IPS-18c (cell line): Measurements from ENCODE around the gene C1D.
"Not testable (repeated sequence)": the region's sequence is repeated elsewhere in the genome, so short reads cannot be mapped to it uniquely, and the experiment has no call there.

Source experiments
- H3K4me3 ChIP-seq: 2 replicates; pipeline ENCODE4 v1.7.0; 2013; ENCODE audit warnings: low read depth, mild to moderate bottlenecking, low read length, moderate library complexity; ENCODE audit not compliant: insufficient read depth
- H3K9me3 ChIP-seq: one replicate; pipeline ENCODE4 v1.6.1; 2013; ENCODE audit warnings: mild to moderate bottlenecking, low read length, moderate library complexity; ENCODE audit not compliant: control insufficient read depth, insufficient read depth

C1D gene

GRCh38 chr2:68031542-68032160 lies 31.2 kb downstream of the C1D start:
- Histone ChIP-seq H3K9me3 (no peaks in the 10 kb centered on the region), H3K4me3 (no peak overlapping the region)

- Histone ChIP-seq H3K9me3 (no peaks in the 10 kb centered on the region), H3K4me3 (no peak overlapping the region)
Observed at GRCh38 chr2:68031043-68031442, 31.8 kb downstream of the C1D start.

- H3K9me3 ChIP-seq, result no peaks in the 10 kb centered on the region
- no peak overlapping the region for H3K4me3 ChIP-seq
Observed at GRCh38 chr2:68030529-68030928, 32.3 kb downstream of the C1D start.

- Histone ChIP-seq H3K9me3 (no peaks in the 10 kb centered on the region), H3K4me3 (no peak overlapping the region)
Observed at GRCh38 chr2:68027959-68028358, 34.8 kb downstream of the C1D start.

- no peak overlapping the region for H3K4me3 ChIP-seq
- H3K9me3 ChIP-seq, result no peaks in the 10 kb centered on the region
Observed at GRCh38 chr2:68024450-68024849, 38.4 kb downstream of the C1D start.

GRCh38 chr2:68023904-68024303 lies 38.9 kb downstream of the C1D start:
- no peaks in the 10 kb centered on the region for H3K9me3 ChIP-seq

GRCh38 chr2:68018727-68019126 lies 44.1 kb downstream of the C1D start:
- Histone ChIP-seq H3K9me3 (no peaks in the 10 kb centered on the region), H3K4me3 (no peak overlapping the region)

More at GRCh38 chr2:68023904-68024303, 38.9 kb downstream of the C1D start:
- H3K4me3 ChIP-seq, result no peak overlapping the region

GRCh38 chr2:68009526-68009925 lies 53.3 kb downstream of the C1D start:
- H3K9me3 ChIP-seq, result no peaks in the 10 kb centered on the region
- no peak overlapping the region for H3K4me3 ChIP-seq

- no peak overlapping the region; the same call in 1 of the 2 replicates for H3K4me3 ChIP-seq
- no peaks in the 10 kb centered on the region for H3K9me3 ChIP-seq
Observed at GRCh38 chr2:68000170-68000825, 62.5 kb downstream of the C1D start.

- no peaks in the 10 kb centered on the region for H3K9me3 ChIP-seq
- H3K4me3 ChIP-seq, result no peak overlapping the region
Observed at GRCh38 chr2:67999332-67999731, 63.5 kb downstream of the C1D start.

GRCh38 chr2:67997903-67998302 lies 64.9 kb downstream of the C1D start:
- Histone ChIP-seq H3K4me3 (no peak overlapping the region), H3K9me3 (peaks cover 2% of the 10 kb centered on the region)

GRCh38 chr2:67997528-67997900 lies 65.3 kb downstream of the C1D start:
- Histone ChIP-seq H3K9me3 (peaks cover 2% of the 10 kb centered on the region), H3K4me3 (no peak overlapping the region)

GRCh38 chr2:67996772-67997527 lies 65.9 kb downstream of the C1D start:
- Histone ChIP-seq H3K4me3 (no peak overlapping the region), H3K9me3 (peaks cover 2% of the 10 kb centered on the region)

- no peak overlapping the region for H3K4me3 ChIP-seq
- H3K9me3 ChIP-seq, result peaks cover 2% of the 10 kb centered on the region
Observed at GRCh38 chr2:67994716-67995115, 68.1 kb downstream of the C1D start.

GRCh38 chr2:67994069-67994468 lies 68.7 kb downstream of the C1D start:
- not testable (repeated sequence) for H3K9me3 ChIP-seq, H3K4me3 ChIP-seq

GRCh38 chr2:67993329-67993728 lies 69.5 kb downstream of the C1D start:
- Histone ChIP-seq H3K4me3 (no peak overlapping the region), H3K9me3 (peaks cover 2% of the 10 kb centered on the region)

- Histone ChIP-seq H3K4me3 (no peak overlapping the region), H3K9me3 (peaks cover 2% of the 10 kb centered on the region)
Observed at GRCh38 chr2:67991456-67991855, 71.3 kb downstream of the C1D start.
